ENCODE results near the gene RSL1D1.
"Not testable (repeated sequence)": the region's sequence is repeated elsewhere in the genome, so short reads cannot be mapped to it uniquely, and the experiment has no call there.

RSL1D1 gene

GRCh38 chr16:11835891-11836649, 15.3 kb downstream of the RSL1D1 start:
- no peaks in the 10 kb centered on the region for H3K9me3 ChIP-seq
- H3K4me3 ChIP-seq (ENCODE audit: low read depth in 1 of 2, low read length in 1 of 2), result no peak overlapping the region
- H3K27ac ChIP-seq, result no peak overlapping the region
- H3K27me3 ChIP-seq, result no peaks in the 10 kb centered on the region
- H3K4me1 ChIP-seq (ENCODE audit: control insufficient read depth in 1 of 2, insufficient read depth in 1 of 2, low read depth in 1 of 2, low read length in 1 of 2), result peaks cover 4 to 12% of the 10 kb centered on the region in 2 experiments
- peaks cover 38% of the 10 kb centered on the region for H3K36me3 ChIP-seq
- no peak for TF ChIP-seq CTCF (IDR thresholded peaks at IDR 0.05)

GRCh38 chr16:11835309-11835708, 16.0 kb downstream of the RSL1D1 start:
- H3K27me3 ChIP-seq, result no peaks in the 10 kb centered on the region
- no peak overlapping the region for H3K27ac ChIP-seq
- no peaks in the 10 kb centered on the region for H3K9me3 ChIP-seq
- H3K36me3 ChIP-seq, result peaks cover 30% of the 10 kb centered on the region
- TF ChIP-seq CTCF (IDR thresholded peaks at IDR 0.05), result no peak
- peaks cover 4 to 12% of the 10 kb centered on the region in 2 experiments for H3K4me1 ChIP-seq (ENCODE audit: control insufficient read depth in 1 of 2, insufficient read depth in 1 of 2, low read depth in 1 of 2, low read length in 1 of 2)
- no peak overlapping the region for H3K4me3 ChIP-seq (ENCODE audit: low read depth in 1 of 2, low read length in 1 of 2)

- no peaks in the 10 kb centered on the region for H3K27me3 ChIP-seq
- peaks cover 4 to 12% of the 10 kb centered on the region in 2 experiments for H3K4me1 ChIP-seq (ENCODE audit: control insufficient read depth in 1 of 2, insufficient read depth in 1 of 2, low read depth in 1 of 2, low read length in 1 of 2)
- TF ChIP-seq CTCF (IDR thresholded peaks at IDR 0.05), result no peak
- no peak overlapping the region for H3K27ac ChIP-seq
- no peaks in the 10 kb centered on the region for H3K9me3 ChIP-seq
- no peak overlapping the region for H3K4me3 ChIP-seq (ENCODE audit: low read depth in 1 of 2, low read length in 1 of 2)
- peaks cover 25% of the 10 kb centered on the region for H3K36me3 ChIP-seq
Measured at GRCh38 chr16:11833951-11834695, 17.2 kb downstream of the RSL1D1 start.

DNA sequence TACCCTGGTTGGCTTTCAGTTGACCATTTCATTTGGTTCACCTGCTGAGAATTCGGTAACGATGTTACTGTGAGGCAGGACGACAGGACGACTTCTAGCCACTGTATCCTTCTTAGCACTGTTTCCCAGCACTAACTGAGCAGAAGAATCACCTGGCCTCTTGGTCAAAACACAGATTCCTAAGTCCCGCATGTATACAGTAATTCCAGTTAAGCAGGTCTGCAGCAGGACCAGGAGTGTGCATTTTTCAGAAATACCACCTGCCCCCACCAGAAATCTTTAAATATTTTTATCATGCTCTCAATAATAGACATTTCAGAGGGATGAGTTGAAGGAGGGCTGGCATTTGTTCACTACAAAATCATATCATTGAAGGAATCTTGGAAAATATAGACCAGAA, 22.6 kb downstream of the RSL1D1 start:
- Histone ChIP-seq H3K27ac (no peak overlapping the region), H3K4me3 (ENCODE audit: low read depth in 1 of 2, low read length in 1 of 2) (no peak overlapping the region), H3K36me3 (no peaks in the 10 kb centered on the region), H3K27me3 (peaks cover 5% of the 10 kb centered on the region), H3K4me1 (ENCODE audit: control insufficient read depth in 1 of 2, insufficient read depth in 1 of 2, low read depth in 1 of 2, low read length in 1 of 2) (peaks cover 9 to 14% of the 10 kb centered on the region in 2 experiments), H3K9me3 (no peaks in the 10 kb centered on the region)
- TF ChIP-seq CTCF (IDR thresholded peaks at IDR 0.05), result no peak

DNA sequence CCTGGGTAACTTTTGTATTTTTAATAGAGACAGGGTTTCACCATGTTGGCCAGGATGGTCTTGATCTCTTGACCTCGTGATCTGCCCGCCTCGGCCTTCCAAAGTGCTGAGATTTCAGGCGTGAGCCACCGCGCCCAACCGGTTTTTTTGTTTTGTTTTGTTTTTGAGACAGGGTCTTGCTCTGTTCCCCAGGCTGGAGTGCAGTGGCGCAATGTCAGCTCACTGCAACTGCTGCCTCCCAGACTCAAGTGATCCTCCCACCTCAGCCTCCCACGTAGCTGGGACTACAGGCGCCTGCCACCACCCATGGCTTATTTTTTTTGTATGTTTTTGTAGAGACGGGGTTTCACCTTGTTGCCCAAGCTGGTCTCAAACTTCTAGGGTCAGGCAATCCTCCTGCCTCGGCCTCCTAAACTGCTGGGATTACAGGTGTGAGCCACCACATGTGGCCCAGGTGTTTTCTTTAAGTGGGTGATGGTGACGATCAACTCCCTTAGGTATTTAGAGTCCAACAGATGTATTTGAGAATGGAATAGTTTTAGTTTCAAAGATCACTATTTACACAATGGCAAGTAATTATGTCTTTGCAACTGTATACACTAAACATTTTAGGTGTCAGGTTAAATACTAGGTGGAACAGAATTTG, 25.7 kb downstream of the RSL1D1 start:
- H3K4me1 ChIP-seq (ENCODE audit: control insufficient read depth in 1 of 2, insufficient read depth in 1 of 2, low read depth in 1 of 2, low read length in 1 of 2), result peaks cover 9 to 24% of the 10 kb centered on the region in 2 experiments
- H3K27me3 ChIP-seq; H3K27ac ChIP-seq; H3K9me3 ChIP-seq; H3K4me3 ChIP-seq (ENCODE audit: low read depth in 1 of 2, low read length in 1 of 2); H3K36me3 ChIP-seq: not testable (repeated sequence)
